Peyer's patch (tissue), 4 donors: ENCODE measurements around the gene SNRPD3.

ENCODE experiments used
- CTCF ChIP-seq, 6 experiments: fragments of 450-650 bp in 4 of 6; fragments of 200-600 bp in 2 of 6; sonication (generic) in 1 of 6; IDR thresholded peaks; one replicate each; pipeline ENCODE4 v1.5.1; 2017 to 2019; ENCODE audit warnings: antibody characterized with exemption in 6 of 6, mild to moderate bottlenecking in 3 of 6, moderate library complexity in 1 of 6
- POLR2A ChIP-seq, 2 donors: fragments of 450-650 bp; IDR thresholded peaks; one replicate each; pipeline ENCODE4 v1.5.1; 2017; ENCODE audit warnings: antibody characterized with exemption in 2 of 2, mild to moderate bottlenecking in 2 of 2, moderate library complexity in 2 of 2

DNA sequence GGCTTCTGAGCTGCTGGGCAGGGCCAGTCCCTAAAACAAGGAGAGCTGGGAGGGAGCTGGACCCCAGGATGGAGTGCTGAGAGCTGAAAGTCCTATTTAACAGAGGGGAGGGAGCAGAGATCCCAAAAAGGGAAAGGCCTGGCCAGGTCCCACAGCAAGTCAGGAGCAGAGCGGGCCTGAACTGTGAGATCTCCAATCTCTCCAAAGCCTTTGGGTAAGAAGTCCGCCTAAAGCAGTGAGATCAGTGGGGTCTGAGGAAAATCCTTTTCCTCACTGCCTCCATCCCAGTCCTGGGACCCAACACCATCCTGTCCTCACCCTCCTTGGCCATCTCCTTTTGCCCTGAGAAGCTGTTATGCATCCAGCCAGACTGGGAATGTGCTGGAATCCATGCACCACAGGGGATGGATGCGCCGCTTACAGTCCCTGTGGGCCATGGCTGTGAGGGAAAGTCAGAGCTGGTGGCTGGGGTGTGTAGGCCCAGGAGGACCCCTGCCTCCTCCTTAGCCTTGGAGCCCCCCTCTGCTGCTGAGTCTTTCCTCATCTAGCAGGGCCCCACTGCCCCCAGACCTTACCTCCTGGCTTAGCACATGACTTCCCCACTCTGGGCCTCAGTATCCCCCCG, 28.5 kb downstream of the SNRPD3 start:
- no peak for TF ChIP-seq CTCF (IDR thresholded peaks at IDR 0.05)
- no peak for TF ChIP-seq POLR2A (IDR thresholded peaks at IDR 0.05)
